K562 (cell line): ENCODE measurements around the gene MGAT5. TPM values are rescaled to one million over a fixed set of nuclear protein-coding genes. Genes with fewer than 3 reads are reported as not detected.

Experiments
- ATAC-seq: fragments of 200-7000 bp; cut with Tn5 transposase; 3 replicates; pipeline ENCODE4 v1.9.1; 2020; ENCODE audit warnings: moderate library complexity
- BruUV-seq: library from RNA; stranded (reverse); fragments of 400-500 nt; replicated peaks from 2 replicates; lab custom pipeline; 2021; lab: Mats Ljungman, UMichigan
- CTCF ChIA-PET: fragments of 300-600 bp; formaldehyde crosslinking; extraction: SDS; loops from one replicate; lab custom pipeline; 2021; ENCODE audit warnings: low intra/inter-chr PET ratio; lab: Yijun Ruan, JAX
- POLR2A ChIA-PET: fragments of 300-600, 350-650 bp; sonication (Branson Sonifier 250); formaldehyde crosslinking; extraction: SDS; loops from one replicate; lab custom pipeline; 2021; ENCODE audit warnings: antibody characterized with exemption, inconsistent platforms; lab: Yijun Ruan, JAX
- DNase-seq, 4 experiments: peaks; one replicate each; pipeline versions ENCODE4 v3.0.0 to v3.0.0-alpha.2; 2011 to 2018; ENCODE audit warnings: low spot score in 3 of 4, mixed read lengths in 3 of 4; ENCODE audit errors: extremely low read depth in 1 of 4
- FAIRE-seq: peaks from 2 replicates; lab custom pipeline; 2011; peaks lifted over from hg19 to GRCh38; lab: Jason Lieb, UNC
- H2AFZ ChIP-seq: 2 replicates; pipeline ENCODE4 v1.6.0; 2011; ENCODE audit warnings: low read depth, low read length, control low read depth, inconsistent platforms
- H3K27ac ChIP-seq: fragments of 200-600 bp; 3 replicates; pipeline ENCODE4 v1.8.0; 2011; ENCODE audit warnings: low read depth, mild to moderate bottlenecking, control low read depth, inconsistent platforms, low read length, moderate library complexity, mixed read lengths; ENCODE audit errors: extremely low read depth
- H3K27me3 ChIP-seq, 2 experiments: fragments of 300-600 bp in 1 of 2; 2 replicates in 1 of 2; 3 replicates in 1 of 2; pipeline versions ENCODE4 v1.6.0 to v1.8.0; 2011; ENCODE audit warnings: inconsistent platforms in 2 of 2, low read length in 2 of 2, mild to moderate bottlenecking in 1 of 2, mixed read lengths in 1 of 2, moderate library complexity in 1 of 2; ENCODE audit not compliant: control insufficient read depth in 2 of 2, insufficient read depth in 2 of 2
- H3K36me3 ChIP-seq: fragments of 300-600 bp; 3 replicates; pipeline ENCODE4 v1.8.0; 2011; ENCODE audit warnings: mild to moderate bottlenecking, low read length, inconsistent platforms; ENCODE audit not compliant: control insufficient read depth, insufficient read depth
- H3K4me1 ChIP-seq, 2 experiments: fragments of 200-600 bp in 1 of 2; replicated peaks in 1 of 2; 2 replicates in 1 of 2; 3 replicates in 1 of 2; pipeline versions ENCODE4 v1.5.1 to v1.8.0; 2011; ENCODE audit warnings: inconsistent platforms in 2 of 2, low read length in 2 of 2, mild to moderate bottlenecking in 1 of 2, mixed read lengths in 1 of 2, moderate library complexity in 1 of 2; ENCODE audit not compliant: control insufficient read depth in 2 of 2, insufficient read depth in 2 of 2
- H3K4me2 ChIP-seq: 2 replicates; pipeline ENCODE4 v1.6.1; 2011; ENCODE audit warnings: low read length, control low read depth, inconsistent platforms, mixed read lengths; ENCODE audit not compliant: insufficient read depth
- H3K4me3 ChIP-seq: fragments of 200-600 bp; sonication (generic), shearing (Covaris generic); 2 replicates; pipeline ENCODE4 v1.5.1; 2016; ENCODE audit warnings: control low read depth, inconsistent platforms
- H3K79me2 ChIP-seq: fragments of 200-600 bp; 3 replicates; pipeline ENCODE4 v1.8.0; 2011; ENCODE audit warnings: low read length, inconsistent platforms; ENCODE audit not compliant: control insufficient read depth, insufficient read depth
- H3K9ac ChIP-seq, 2 experiments: 2 replicates each; pipeline versions ENCODE4 v1.6.0 to v1.6.1; 2011; ENCODE audit warnings: low read depth in 2 of 2, low read length in 2 of 2, control low read depth in 1 of 2, inconsistent platforms in 1 of 2, mild to moderate bottlenecking in 1 of 2, mixed read lengths in 1 of 2; ENCODE audit not compliant: insufficient read depth in 1 of 2
- H3K9me1 ChIP-seq: one replicate; pipeline ENCODE4 v1.6.0; 2011; ENCODE audit warnings: inconsistent platforms, mild to moderate bottlenecking, low read length, moderate library complexity; ENCODE audit not compliant: control insufficient read depth, insufficient read depth
- H3K9me3 ChIP-seq: replicated peaks from 2 replicates; pipeline ENCODE4 v1.5.1; 2011; ENCODE audit warnings: low read depth, low read length, inconsistent platforms; ENCODE audit not compliant: control insufficient read depth, insufficient read depth
- H4K20me1 ChIP-seq: replicated peaks from 2 replicates; pipeline ENCODE4 v1.6.1; 2011; ENCODE audit warnings: low read length, inconsistent platforms, mixed read lengths; ENCODE audit not compliant: control insufficient read depth, insufficient read depth
- CBX1 ChIP-seq: sonication (generic); IDR thresholded peaks from 2 replicates; pipeline ENCODE4 v1.6.1; 2016; ENCODE audit warnings: antibody characterized with exemption, low read depth, mild to moderate bottlenecking
- CCAR2 ChIP-seq: fragments of 200-400 bp; formaldehyde crosslinking; IDR thresholded peaks from 2 replicates; pipeline ENCODE4 v1.6.1; 2017; ENCODE audit warnings: mild to moderate bottlenecking, low read depth, low read length
- ETV5 ChIP-seq: sonication (generic); formaldehyde crosslinking; IDR thresholded peaks from 2 replicates; pipeline ENCODE4 v1.4.0; 2020; ENCODE audit warnings: low read depth, mild to moderate bottlenecking, missing genetic modification reagents
- FOXJ2 ChIP-seq: fragments of 200-800 bp; sonication (Bioruptor generic); IDR thresholded peaks from 2 replicates; pipeline ENCODE4 v1.6.1; 2016; ENCODE audit warnings: missing genetic modification characterization, missing compliant biosample characterization
- KLF16 ChIP-seq: IDR thresholded peaks from 2 replicates; pipeline ENCODE4 v1.6.1; 2016; ENCODE audit warnings: antibody characterized with exemption
- PPARD ChIP-seq: fragments of 250-450 bp; sonication (Bioruptor Pico); IDR thresholded peaks from 2 replicates; pipeline ENCODE4 v1.8.0; 2022; ENCODE audit warnings: inconsistent platforms, mild to moderate bottlenecking, moderate library complexity
- RBBP5 ChIP-seq: fragments of 200-600 bp; sonication (generic); IDR thresholded peaks from 2 replicates; pipeline ENCODE4 v1.6.1; 2012; ENCODE audit warnings: borderline replicate concordance, mild to moderate bottlenecking, low read length, control low read depth, inconsistent platforms; ENCODE audit not compliant: insufficient read depth, poor library complexity, severe bottlenecking
- SAP30 ChIP-seq: fragments of 200-600 bp; sonication (generic); IDR thresholded peaks from 2 replicates; pipeline ENCODE4 v1.6.1; 2012; ENCODE audit warnings: borderline replicate concordance, low read depth, mild to moderate bottlenecking, moderate library complexity, low read length, control low read depth, inconsistent platforms; ENCODE audit not compliant: insufficient read depth, poor library complexity, severe bottlenecking
- SMARCA5 ChIP-seq: fragments of 450-650 bp; IDR thresholded peaks from 2 replicates; pipeline ENCODE4 v1.6.1; 2016
- U2AF2 ChIP-seq: fragments of 200-400 bp; formaldehyde crosslinking; optimal IDR thresholded peaks from 2 replicates; pipeline ENCODE3; 2017; ENCODE audit warnings: low read depth, mild to moderate bottlenecking, low read length
- ZBED1 ChIP-seq: IDR thresholded peaks from 2 replicates; pipeline ENCODE4 v1.6.1; 2014
- ZNF23 ChIP-seq: fragments of 250-450 bp; sonication (Bioruptor Pico); IDR thresholded peaks from 2 replicates; pipeline ENCODE4 v1.4.0; 2020; ENCODE audit warnings: mild to moderate bottlenecking
- ZNF609 ChIP-seq: sonication (generic); formaldehyde crosslinking; IDR thresholded peaks from 2 replicates; pipeline ENCODE4 v1.8.1; 2023; ENCODE audit warnings: missing genetic modification reagents, mild to moderate bottlenecking, borderline replicate concordance
- WGBS: fragments of 100-300 bp; shearing (Covaris generic); methylation state at CpG from one replicate; pipeline ENCODE4 v1.1.6; 2016; ENCODE audit warnings: low coverage, mixed read lengths; ENCODE audit not compliant: insufficient coverage; ENCODE audit errors: missing lambda C conversion rate; 5-methylcytosine and 5-hydroxymethylcytosine counted together
- in situ Hi-C: fragments of 300-500 bp; cut with MboI; formaldehyde crosslinking; loops from 4 replicates; pipeline ENCODE4 v1.15.0; 2018; ENCODE audit warnings: inconsistent platforms, mixed read lengths
- intact Hi-C: fragments of 100-400 bp; cut with micrococcal nuclease; formaldehyde crosslinking; loops from 2 replicates; pipeline ENCODE4 v1.14.2; 2022
- polyA plus RNA-seq, 8 experiments: library from polyadenylated mRNA; depleted of rRNA in 4 of 8; stranded (reverse) in 5 of 8; unstranded in 3 of 8; fragments of >200 nt; fragmentation: Nextera tagmentation in 2 of 8; fragmentation: Illumina TruSeq in 1 of 8; extraction: Ambion mirVana in 2 of 8; extraction: Trizol in 1 of 8; gene quantifications; 2 replicates each; pipeline versions ENCODE4 v1.2.1 to v1.2.3, GENCODE V29; 2011 to 2014; ENCODE audit warnings: inconsistent platforms in 1 of 8, missing spikeins in 1 of 8
- total RNA-seq, 7 experiments: library from RNA; depleted of rRNA in 6 of 7; stranded (reverse); fragments of >200 nt in 6 of 7; fragmentation: Illumina TruSeq in 2 of 7; extraction: Trizol in 2 of 7; gene quantifications; 2 replicates each; pipeline versions ENCODE4 v1.2.1 to v1.2.3, GENCODE V29; 2011 to 2021; ENCODE audit warnings: low replicate concordance in 1 of 7

The MGAT5 gene
- total and polyA plus RNA-seq, 9 of the 15 experiments (the other 6 are each of a cell fraction or from before 2014, with no cell fraction given) = 1.6 to 18.6 (median 11.1) TPM

- no TSS peak for BruUV-seq
- FAIRE-seq = no peak
- 64% methylated on average over 3 of the region's 3 CpGs for WGBS
- in situ Hi-C loops (no loop called here), intact Hi-C loops (loop anchor here (5.0 kb wide), 3 partner anchors 43 to 207 kb away; no protein-coding TSS in a partner anchor)
- ChIA-PET POLR2A (interaction anchor here (1.0 kb wide), 1 partner anchor 10 kb away, joined by 3 read pairs; no protein-coding TSS in a partner anchor), CTCF (no interaction called here)
- Histone ChIP-seq H3K79me2 (no peaks in the 10 kb centered on the region), H3K27ac (no peak overlapping the region), H4K20me1 (0 out of 2 replicates have a peak, but pooled peaks cover 14% of the 10 kb centered on the region), H3K9me3 (no peaks in the 10 kb centered on the region), H2AFZ (no peak overlapping the region), H3K4me1 (peaks cover 0 to 32% of the 10 kb centered on the region in 2 experiments; a peak in 3 of 5 replicates), H3K4me2 (no peak overlapping the region), H3K4me3 (no peak overlapping the region), H3K27me3 (no peaks in the 10 kb centered on the region), H3K36me3 (no peaks in the 10 kb centered on the region), H3K9ac (no peak overlapping the region)
- ATAC-seq = no peak
- no peak for DNase-seq
- TF ChIP-seq CBX1 (no peak), FOXJ2 (no peak), ETV5 (CRISPR knock-in tag) (no peak), SAP30 (no peak), RBBP5 (no peak), ZNF609 (CRISPR knock-in tag) (no peak), KLF16 (no peak), CCAR2 (no peak), PPARD (no peak), ZBED1 (no peak), U2AF2 (no peak), SMARCA5 (no peak), ZNF23 (no peak)
- TF ChIP-seq, all 486 proteins: peak for 0
- H3K9me1 ChIP-seq = no peaks in the 10 kb centered on the region
These were observed 48.8 kb upstream of the MGAT5 start for GRCh38 chr2:134205087-134205486.
